WTC11 (cell line): ENCODE results near the gene SBSN. TPM values are rescaled to one million over a fixed set of nuclear protein-coding genes. Genes with fewer than 3 reads are reported as not detected.
A peak's percentile ranks its signal among the peaks of the same experiment; 100 is the strongest.

ENCODE experiments used
- ATAC-seq: fragments of 200-7000 bp; cut with Tn5 transposase; 2 replicates; pipeline ENCODE4 v1.10.0; 2021; ENCODE audit warnings: mild to moderate bottlenecking, moderate library complexity
- CTCF ChIA-PET: fragments of 300-600 bp; sonication (Branson Sonifier 250); formaldehyde crosslinking; loops from one replicate; lab custom pipeline; 2021; ENCODE audit warnings: antibody characterized with exemption; lab: Charles Lee
- POLR2A ChIA-PET: fragments of 350-600 bp; sonication (Branson Sonifier 250); formaldehyde crosslinking; loops from one replicate; lab custom pipeline; 2021; ENCODE audit warnings: antibody characterized with exemption; lab: Charles Lee
- DNase-seq: peaks from one replicate; pipeline ENCODE4 v3.0.0; 2021; ENCODE audit warnings: low spot score
- H3K27ac Mint-ChIP-seq: 2 replicates; pipeline ENCODE4 v1.8.0; 2021; ENCODE audit warnings: mixed read lengths
- H3K27me3 Mint-ChIP-seq: 2 replicates; pipeline ENCODE4 v1.8.0; 2021; ENCODE audit warnings: low read depth, mild to moderate bottlenecking, moderate library complexity, mixed read lengths
- H3K36me3 Mint-ChIP-seq: 2 replicates; pipeline ENCODE4 v1.8.0; 2021; ENCODE audit warnings: mixed read lengths
- H3K4me1 Mint-ChIP-seq: 2 replicates; pipeline ENCODE4 v1.8.0; 2022; ENCODE audit warnings: mixed read lengths
- H3K4me3 Mint-ChIP-seq: 2 replicates; pipeline ENCODE4 v1.8.0; 2021; ENCODE audit warnings: mild to moderate bottlenecking, moderate library complexity, mixed read lengths
- H3K9me3 Mint-ChIP-seq: 2 replicates; pipeline ENCODE4 v1.8.0; 2021; ENCODE audit warnings: mixed read lengths
- AFF4 ChIP-seq: sonication (generic); formaldehyde crosslinking; IDR thresholded peaks from 2 replicates; pipeline ENCODE4 v1.8.1; 2023; ENCODE audit warnings: mild to moderate bottlenecking, missing genetic modification reagents, borderline replicate concordance
- ATF3 ChIP-seq: sonication (generic); formaldehyde crosslinking; conservative IDR thresholded peaks from 2 replicates; pipeline ENCODE4 v1.8.1; 2022; ENCODE audit warnings: mild to moderate bottlenecking, missing genetic modification reagents
- CDX4 ChIP-seq: fragments of 250-450 bp; sonication (Bioruptor Pico); IDR thresholded peaks from 2 replicates; pipeline ENCODE4 v1.9.0; 2021; ENCODE audit warnings: moderate library complexity, mild to moderate bottlenecking, inconsistent platforms, borderline replicate concordance
- CTCF ChIP-seq: fragments of 200-600 bp; IDR thresholded peaks from 2 replicates; pipeline ENCODE4 v1.8.0; 2022; ENCODE audit warnings: antibody characterized with exemption
- ERG ChIP-seq: fragments of 250-450 bp; sonication (Bioruptor Pico); IDR thresholded peaks from 2 replicates; pipeline ENCODE4 v1.8.0; 2021; ENCODE audit warnings: mild to moderate bottlenecking
- FOXP1 ChIP-seq: sonication (generic); formaldehyde crosslinking; IDR thresholded peaks from 2 replicates; pipeline ENCODE4 v1.8.0; 2022; ENCODE audit warnings: missing genetic modification reagents, mild to moderate bottlenecking, moderate library complexity, borderline replicate concordance
- GABPB1 ChIP-seq: sonication (generic); formaldehyde crosslinking; IDR thresholded peaks from 2 replicates; pipeline ENCODE4 v1.8.1; 2023; ENCODE audit warnings: mild to moderate bottlenecking, missing genetic modification reagents
- IRF2 ChIP-seq: sonication (generic); formaldehyde crosslinking; IDR thresholded peaks from 2 replicates; pipeline ENCODE4 v1.8.0; 2022; ENCODE audit warnings: low read depth, missing genetic modification reagents, borderline replicate concordance
- JAZF1 ChIP-seq: fragments of 250-450 bp; sonication (Bioruptor Pico); IDR thresholded peaks from 2 replicates; pipeline ENCODE4 v1.9.0; 2021; ENCODE audit warnings: moderate library complexity, mild to moderate bottlenecking, inconsistent platforms
- JUN ChIP-seq: sonication (generic); formaldehyde crosslinking; IDR thresholded peaks from 2 replicates; pipeline ENCODE4 v1.8.0; 2023; ENCODE audit warnings: mild to moderate bottlenecking, missing genetic modification reagents
- MLX ChIP-seq: sonication (generic); formaldehyde crosslinking; IDR thresholded peaks from 2 replicates; pipeline ENCODE4 v1.8.1; 2023; ENCODE audit warnings: mild to moderate bottlenecking, missing genetic modification reagents, moderate library complexity
- NFYB ChIP-seq: sonication (generic); formaldehyde crosslinking; conservative IDR thresholded peaks from 2 replicates; pipeline ENCODE4 v1.8.0; 2022; ENCODE audit warnings: low read depth, missing genetic modification reagents
- NR2C2 ChIP-seq: sonication (generic); formaldehyde crosslinking; IDR thresholded peaks from 2 replicates; pipeline ENCODE4 v1.8.0; 2022; ENCODE audit warnings: mild to moderate bottlenecking, missing genetic modification reagents
- NR3C1 ChIP-seq: sonication (generic); formaldehyde crosslinking; conservative IDR thresholded peaks from 2 replicates; pipeline ENCODE4 v1.8.1; 2023; ENCODE audit warnings: low read depth, mild to moderate bottlenecking, missing genetic modification reagents
- OVOL2 ChIP-seq: fragments of 250-450 bp; sonication (Bioruptor Pico); IDR thresholded peaks from 2 replicates; pipeline ENCODE4 v1.9.0; 2021; ENCODE audit warnings: mild to moderate bottlenecking, borderline replicate concordance
- ZMAT4 ChIP-seq: fragments of 250-450 bp; sonication (Bioruptor Pico); IDR thresholded peaks from 2 replicates; pipeline ENCODE4 v1.9.0; 2021; ENCODE audit warnings: mild to moderate bottlenecking
- ZNF219 ChIP-seq: sonication (generic); formaldehyde crosslinking; IDR thresholded peaks from 2 replicates; pipeline ENCODE4 v1.8.0; 2023; ENCODE audit warnings: missing genetic modification reagents, mild to moderate bottlenecking, borderline replicate concordance
- ZNF232 ChIP-seq: sonication (generic); formaldehyde crosslinking; IDR thresholded peaks from 2 replicates; pipeline ENCODE4 v1.8.0; 2022; ENCODE audit warnings: mild to moderate bottlenecking, missing genetic modification reagents
- total RNA-seq: library from RNA; stranded (reverse); gene quantifications from 3 replicates; pipeline ENCODE4 v1.2.3, GENCODE V29; 2021

Gene SBSN
- total RNA-seq, 1 experiment from 2014 or later = 0.15 TPM

GRCh38 chr19:35549174-35549788, 21.2 kb upstream of the SBSN start:
- TF ChIP-seq NFYB (CRISPR knock-in tag) (no peak), CTCF (peak; percentile 68)
- H3K27ac Mint-ChIP-seq = peak overlapping the region; percentile 38
- H3K4me1 Mint-ChIP-seq = peaks cover 18% of the 10 kb centered on the region
- peak; percentile 70 for ATAC-seq
- DNase-seq = peak; percentile 69
- H3K4me3 Mint-ChIP-seq = no peak overlapping the region
- peaks cover 10% of the 10 kb centered on the region; the same call in 1 of the 2 replicates for H3K36me3 Mint-ChIP-seq
- POLR2A ChIA-PET = interaction anchor here (1.6 kb wide), 1 partner anchor 38 kb away, joined by 4 read pairs; no protein-coding TSS in a partner anchor
- no peaks in the 10 kb centered on the region for H3K9me3 Mint-ChIP-seq
- CTCF ChIA-PET = interaction anchor here (0.6 to 2.2 kb wide), 18 partner anchors 9 to 153 kb away, joined by 3 to 29 read pairs (median 4); partner anchors contain the start of genes COX6B1, DMKN and HAUS5
- no peaks in the 10 kb centered on the region; the same call in 1 of the 2 replicates for H3K27me3 Mint-ChIP-seq

GRCh38 chr19:35546532-35546931, 18.4 kb upstream of the SBSN start:
- Mint-ChIP-seq H3K27ac (no peak overlapping the region), H3K27me3 (no peaks in the 10 kb centered on the region), H3K9me3 (no peaks in the 10 kb centered on the region), H3K4me3 (peak overlapping the region; percentile 92), H3K36me3 (peaks cover 21% of the 10 kb centered on the region; the same call in 1 of the 2 replicates), H3K4me1 (peaks cover 23% of the 10 kb centered on the region)
- TF ChIP-seq OVOL2 = no peak
- TF ChIP-seq AFF4 = no peak
- no peak for TF ChIP-seq NR3C1
- no peak for TF ChIP-seq MLX (CRISPR knock-in tag)
- TF ChIP-seq CDX4 (CRISPR knock-in tag) = no peak
- TF ChIP-seq ERG (CRISPR knock-in tag) = no peak
- TF ChIP-seq GABPB1 (CRISPR knock-in tag) = no peak
- TF ChIP-seq JUN (CRISPR knock-in tag) = no peak
- no peak for TF ChIP-seq ZNF232 (CRISPR knock-in tag)
- TF ChIP-seq IRF2 (CRISPR knock-in tag) = no peak
- TF ChIP-seq NR2C2 (CRISPR knock-in tag) = no peak
- no peak for TF ChIP-seq FOXP1 (CRISPR knock-in tag)
- TF ChIP-seq ZMAT4 = no peak
- TF ChIP-seq JAZF1 (CRISPR knock-in tag) = no peak
- no peak for TF ChIP-seq ZNF219 (CRISPR knock-in tag)
- TF ChIP-seq ATF3 (CRISPR knock-in tag) = no peak
- POLR2A ChIA-PET = interaction anchor here (0.7 kb wide), 1 partner anchor 36 kb away, joined by 3 read pairs; no protein-coding TSS in a partner anchor
- ATAC-seq (no peak), DNase-seq (no peak)
- CTCF ChIA-PET = interaction anchor here (0.9 kb wide), 1 partner anchor 36 kb away, joined by 6 read pairs; no protein-coding TSS in a partner anchor
